Subcutaneous adipose tissue (tissue), 4 donors: ENCODE data around the gene HS1BP3. TPM values are rescaled to one million over a fixed set of nuclear protein-coding genes. Genes with fewer than 3 reads are reported as not detected.

Experiments
- CTCF ChIP-seq: fragments of 450-650 bp; IDR thresholded peaks from one replicate; pipeline ENCODE4 v1.5.1; 2016; ENCODE audit warnings: low read depth, mild to moderate bottlenecking, control low read depth, antibody characterized with exemption, moderate library complexity
- total RNA-seq, 4 donors: library from RNA; depleted of rRNA; stranded (reverse); fragments of >200 nt; gene quantifications; one replicate each; pipeline ENCODE4 v1.1.0, GENCODE V29; 2016

HS1BP3 gene
- total RNA-seq, 4 donors from 2014 or later, result 12.6 to 37.6 (median 34.7) TPM

- TF ChIP-seq CTCF, result no peak
Measured at GRCh38 chr2:20604951-20605381, 45.9 kb downstream of the HS1BP3 start.

GRCh38 chr2:20604401-20604911 lies 46.4 kb downstream of the HS1BP3 start:
- TF ChIP-seq CTCF, result no peak

GRCh38 chr2:20603791-20604190 lies 47.1 kb downstream of the HS1BP3 start:
- no peak for TF ChIP-seq CTCF

GRCh38 chr2:20602803-20603202 lies 48.1 kb downstream of the HS1BP3 start:
- TF ChIP-seq CTCF, result no peak

- no peak for TF ChIP-seq CTCF
Measured at GRCh38 chr2:20600756-20601325, 50.1 kb downstream of the HS1BP3 start.

- no peak for TF ChIP-seq CTCF
Measured at GRCh38 chr2:20599861-20600461, 50.9 kb downstream of the HS1BP3 start.

GRCh38 chr2:20599001-20599600 lies 51.8 kb downstream of the HS1BP3 start:
- no peak for TF ChIP-seq CTCF
